ENCODE results near the gene MLH3. TPM values are rescaled to one million over a fixed set of nuclear protein-coding genes. Genes with fewer than 3 reads are reported as not detected.

MLH3 gene
- polyA plus RNA-seq, 3 donors, result 34.9 to 44.2 (median 43.0) TPM

- DNase-seq, result no peak
Measured at GRCh38 chr14:74988993-74989392, 62.3 kb downstream of the MLH3 start.

- no peak for DNase-seq
Measured at GRCh38 chr14:74988131-74988530, 63.1 kb downstream of the MLH3 start.

DNA sequence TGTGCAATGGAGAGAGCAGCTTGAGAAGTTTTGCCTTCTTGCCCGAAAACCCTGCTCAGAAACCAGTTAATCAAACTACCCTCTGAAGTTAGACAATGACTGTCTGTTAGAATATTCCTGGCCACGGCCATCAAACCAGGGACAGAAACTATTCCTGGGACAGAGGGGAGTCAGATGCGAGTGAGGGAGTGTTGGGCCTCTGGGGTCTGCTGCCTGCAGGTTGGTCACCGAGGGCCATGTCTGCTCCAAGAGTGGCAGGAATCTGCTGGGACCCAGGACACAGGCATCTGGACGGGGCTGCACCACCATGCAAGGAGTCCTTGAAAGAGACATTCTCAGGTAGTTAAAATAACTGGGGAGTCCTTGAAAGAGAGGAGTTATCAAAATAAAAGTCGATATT is 65.5 kb downstream of the MLH3 start:
- DNase-seq, result no peak

DNA sequence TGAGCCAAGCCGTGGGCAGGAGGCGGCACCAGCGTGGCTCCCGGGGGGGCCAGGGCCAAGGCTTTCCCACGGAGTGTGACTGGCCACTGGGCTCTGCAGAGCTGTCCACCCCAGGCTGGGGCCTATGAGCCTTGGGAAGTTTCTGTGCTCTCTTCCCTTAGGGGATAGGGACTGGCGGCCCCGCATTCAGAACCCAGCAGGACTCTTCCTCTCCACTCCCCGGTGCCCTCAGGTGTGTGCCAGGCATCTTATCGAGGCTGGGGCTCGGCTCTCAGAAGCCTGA is 66.3 kb downstream of the MLH3 start:
- DNase-seq, result no peak

DNA sequence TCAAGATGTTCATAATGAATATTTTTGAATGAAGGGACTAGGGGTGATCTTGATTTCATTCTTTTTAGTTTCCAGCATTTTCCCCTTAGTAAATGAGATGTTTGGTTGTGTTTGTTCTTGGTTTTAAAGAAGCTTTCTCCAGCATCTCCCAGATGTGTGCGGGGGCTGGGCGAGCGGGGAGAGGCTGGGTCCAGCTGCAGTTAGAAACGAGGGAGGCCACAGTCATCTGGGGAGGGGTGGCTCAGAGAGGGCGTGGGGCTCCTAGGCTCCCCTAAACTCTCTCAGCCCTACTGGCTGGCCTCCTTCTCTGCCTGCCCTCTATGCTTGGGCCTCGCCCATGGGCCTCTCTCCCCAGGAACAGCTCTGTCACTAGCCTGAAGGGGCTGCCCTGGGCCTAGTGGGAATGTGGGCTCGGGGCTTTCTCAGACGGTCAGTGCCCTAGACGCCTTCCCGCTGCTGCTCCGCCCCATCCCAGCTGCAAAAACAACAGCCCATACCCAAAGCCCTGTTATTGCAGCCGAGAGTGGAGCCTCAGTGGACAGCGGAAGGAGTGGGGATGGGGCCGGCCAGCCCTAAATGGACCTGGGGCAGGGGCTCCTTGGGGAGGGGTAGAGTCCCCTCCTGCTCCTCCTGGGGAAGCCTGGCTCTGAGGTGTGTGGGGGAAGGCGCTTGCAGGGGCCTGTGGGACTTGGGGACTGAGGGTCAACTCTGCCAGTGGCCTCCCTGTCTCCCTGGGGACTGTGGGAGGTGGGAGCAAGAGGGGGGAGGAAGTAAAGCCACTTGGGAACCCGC is 66.8 kb downstream of the MLH3 start:
- no peak for DNase-seq

GRCh38 chr14:74983343-74983742 is 67.9 kb downstream of the MLH3 start:
- DNase-seq, result no peak

GRCh38 chr14:74982661-74983060 is 68.6 kb downstream of the MLH3 start:
- DNase-seq, result no peak

- no peak for DNase-seq
Measured at GRCh38 chr14:74981833-74982232, 69.4 kb downstream of the MLH3 start.

DNA sequence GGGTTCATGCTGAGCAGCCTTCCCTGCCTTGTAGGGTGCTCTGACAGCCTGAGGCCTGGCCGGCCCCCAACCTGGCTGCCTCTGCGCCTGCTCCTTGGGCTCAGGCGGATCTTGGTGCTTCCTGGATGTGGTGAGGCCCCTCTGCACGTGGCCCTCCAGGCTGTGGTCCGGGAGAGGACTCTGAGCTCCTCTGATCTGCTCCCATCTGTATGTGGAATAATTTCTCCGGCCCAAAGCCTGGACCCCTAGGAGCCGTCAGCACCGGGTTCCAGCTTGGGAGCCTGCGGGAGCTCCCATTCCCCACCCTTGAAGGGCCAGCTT is 69.8 kb downstream of the MLH3 start:
- DNase-seq, result no peak

- DNase-seq, result no peak
Measured at GRCh38 chr14:74980731-74981461, 70.4 kb downstream of the MLH3 start.

DNA sequence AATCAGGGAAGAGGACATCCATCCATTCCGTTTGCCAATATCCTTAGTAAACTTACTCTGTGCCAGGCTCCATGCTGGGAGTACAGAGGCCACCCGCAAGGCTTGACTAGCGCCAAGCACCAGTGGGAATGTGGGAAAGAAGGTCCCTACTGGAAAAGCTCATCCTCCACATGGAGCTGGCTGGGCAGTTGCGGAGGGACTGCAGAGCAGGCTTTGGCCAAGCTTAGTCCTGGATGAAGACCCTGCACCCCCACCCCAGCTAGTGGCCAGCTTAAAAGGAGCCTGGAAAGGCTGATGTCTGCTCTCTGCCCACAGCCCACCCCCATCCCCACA is 70.9 kb downstream of the MLH3 start:
- DNase-seq, result no peak

GRCh38 chr14:74979442-74980397 is 71.5 kb downstream of the MLH3 start:
- DNase-seq, result no peak

GRCh38 chr14:74979029-74979428 is 72.2 kb downstream of the MLH3 start:
- DNase-seq, result no peak

DNA sequence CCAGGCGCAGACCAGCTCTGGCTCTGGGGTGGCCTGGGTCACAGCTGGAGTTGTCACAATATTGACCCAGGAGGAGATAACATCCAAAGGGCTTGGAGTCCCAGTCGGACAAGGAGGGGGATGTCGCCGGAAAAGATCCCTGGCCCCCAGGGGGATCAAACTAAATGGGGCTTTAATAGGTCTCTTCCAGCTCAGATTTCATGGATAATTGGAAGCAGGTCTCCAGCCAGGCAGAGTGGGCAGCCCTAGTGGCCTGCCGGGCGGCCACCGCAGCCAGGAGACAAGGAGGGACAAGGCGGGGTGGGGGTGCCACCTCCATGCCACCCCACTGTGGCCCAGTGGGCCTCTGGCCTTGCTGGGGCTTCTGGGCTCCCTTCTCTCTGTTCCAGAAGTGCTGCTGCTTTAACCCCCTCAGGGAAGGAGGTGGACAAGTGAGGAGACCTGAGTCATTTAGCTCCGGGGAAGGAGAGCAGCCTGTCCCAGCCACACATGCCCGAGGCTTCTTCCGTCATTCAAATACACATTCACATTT is 72.8 kb downstream of the MLH3 start:
- DNase-seq, result no peak

- no peak for DNase-seq
Measured at GRCh38 chr14:74977901-74978385, 73.3 kb downstream of the MLH3 start.

DNA sequence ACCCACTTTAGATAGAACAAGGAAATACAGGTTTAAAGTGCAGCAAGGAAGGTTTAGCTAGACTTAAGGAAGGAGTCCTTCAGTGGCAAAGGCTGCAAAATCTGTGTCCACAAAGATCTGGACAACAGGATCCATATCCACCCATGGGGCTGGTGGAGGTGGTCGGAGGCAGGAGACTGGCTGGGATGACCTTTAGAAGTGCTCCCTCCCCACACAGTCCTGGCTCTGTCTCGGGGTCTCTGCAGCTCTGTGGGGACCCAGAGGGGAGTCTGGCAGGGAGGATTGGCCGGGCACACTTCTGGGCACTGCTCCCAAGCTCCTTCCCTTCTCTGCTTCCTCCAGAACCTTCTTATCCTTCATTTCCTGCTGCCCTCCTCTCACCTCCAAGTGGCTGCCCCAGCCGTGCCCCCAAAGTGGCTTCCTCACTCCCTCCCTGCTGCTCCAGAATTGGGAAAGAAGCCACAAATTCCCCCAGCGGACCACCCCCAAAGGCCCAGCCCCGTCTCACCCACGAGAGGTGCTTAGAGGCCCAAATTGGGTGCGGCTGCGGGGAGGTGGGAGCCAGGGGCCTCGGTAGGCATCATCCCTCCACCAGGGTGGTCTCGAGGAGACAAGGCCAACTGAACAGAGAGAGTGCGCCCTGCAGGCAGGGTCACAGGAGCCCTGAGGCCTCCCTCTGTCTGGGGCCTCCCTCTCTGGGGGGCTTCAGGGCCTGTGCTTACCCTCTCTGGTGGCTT is 73.9 kb downstream of the MLH3 start:
- DNase-seq, result no peak

DNA sequence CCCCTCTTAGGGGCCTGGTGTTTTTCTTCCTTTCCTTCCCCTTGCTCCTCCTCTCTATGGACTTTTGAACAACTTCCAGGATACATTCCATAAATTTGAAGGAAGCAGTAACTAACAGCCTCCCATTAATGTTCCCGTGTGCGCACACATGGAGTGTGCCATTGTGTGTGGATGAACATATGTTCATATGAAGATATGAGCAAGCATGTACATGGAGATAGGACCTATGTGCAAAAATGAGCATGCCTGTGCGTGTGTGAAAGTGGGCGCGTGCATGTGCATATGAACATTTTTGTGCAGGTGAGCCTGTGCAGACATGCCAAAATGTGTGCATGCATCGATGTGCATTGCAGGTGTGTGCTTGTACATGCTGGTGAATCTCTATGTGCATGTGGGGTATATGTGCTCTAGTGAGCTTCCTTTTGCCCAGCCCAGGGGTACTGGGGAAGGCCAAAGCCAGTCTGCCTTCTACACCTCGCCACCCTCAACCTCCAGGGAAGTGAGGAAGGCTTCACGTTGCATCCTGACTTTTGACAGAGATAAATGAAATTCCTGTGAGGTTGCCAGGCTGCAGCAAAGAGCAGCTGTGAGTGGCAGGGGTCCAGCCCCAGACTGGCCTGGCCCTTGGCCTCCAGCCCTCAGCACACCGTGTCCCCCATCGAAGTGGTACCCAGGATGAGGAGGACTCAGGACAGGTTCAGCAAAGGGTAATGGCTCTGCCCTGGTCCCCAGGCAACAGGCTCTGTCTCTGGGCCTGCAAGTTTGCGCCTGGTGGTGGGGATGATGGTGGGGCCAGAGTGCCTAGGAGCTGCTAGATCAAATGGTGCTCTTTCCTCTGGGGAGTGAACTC is 74.8 kb downstream of the MLH3 start:
- DNase-seq, result no peak

- no peak for DNase-seq
Measured at GRCh38 chr14:74975059-74975810, 76.0 kb downstream of the MLH3 start.

- DNase-seq, result no peak
Measured at GRCh38 chr14:74974364-74975058, 76.8 kb downstream of the MLH3 start.
